GM20431 (cell line): ENCODE measurements around the gene PTPRU.
"Not testable (repeated sequence)": the region's sequence is repeated elsewhere in the genome, so short reads cannot be mapped to it uniquely, and the experiment has no call there.

Experiments
- in situ Hi-C: fragments of 300-500 bp; cut with MseI, MboI; formaldehyde crosslinking; loops from one replicate; pipeline ENCODE4 v1.15.0; 2020; ENCODE audit warnings: low sequenced_read_pairs; ENCODE audit not compliant: unreplicated experiment

The PTPRU gene

GRCh38 chr1:29282135-29282923 lies 46.0 kb downstream of the PTPRU start:
- in situ Hi-C loops = no loop called here

GRCh38 chr1:29282924-29283803 lies 46.8 kb downstream of the PTPRU start:
- in situ Hi-C loops = no loop called here

GRCh38 chr1:29283804-29284195 lies 47.5 kb downstream of the PTPRU start:
- in situ Hi-C loops = no loop called here

- in situ Hi-C loops = no loop called here
These were observed 48.1 kb downstream of the PTPRU start for GRCh38 chr1:29284286-29284960.

GRCh38 chr1:29284961-29285560 lies 48.7 kb downstream of the PTPRU start:
- in situ Hi-C loops = no loop called here

GRCh38 chr1:29285771-29286170 lies 49.4 kb downstream of the PTPRU start:
- in situ Hi-C loops = no loop called here

GRCh38 chr1:29286194-29286767 lies 50.0 kb downstream of the PTPRU start:
- in situ Hi-C loops = no loop called here

- in situ Hi-C loops = no loop called here
These were observed 53.2 kb downstream of the PTPRU start for GRCh38 chr1:29289493-29289892.

GRCh38 chr1:29290414-29290985 lies 54.2 kb downstream of the PTPRU start:
- in situ Hi-C loops = no loop called here

- in situ Hi-C loops = no loop called here
These were observed 55.4 kb downstream of the PTPRU start for GRCh38 chr1:29291756-29292155.

- in situ Hi-C loops = no loop called here
These were observed 56.0 kb downstream of the PTPRU start for GRCh38 chr1:29292344-29292743.

GRCh38 chr1:29297450-29297849 lies 61.1 kb downstream of the PTPRU start:
- in situ Hi-C loops = no loop called here

GRCh38 chr1:29298246-29298645 lies 61.9 kb downstream of the PTPRU start:
- in situ Hi-C loops = no loop called here

- in situ Hi-C loops = no loop called here
These were observed 63.1 kb downstream of the PTPRU start for GRCh38 chr1:29299446-29299845.

GRCh38 chr1:29301732-29302131 lies 65.4 kb downstream of the PTPRU start:
- in situ Hi-C loops = not testable (repeated sequence)

GRCh38 chr1:29303201-29304024 lies 67.1 kb downstream of the PTPRU start:
- in situ Hi-C loops = no loop called here

GRCh38 chr1:29304025-29304684 lies 67.8 kb downstream of the PTPRU start:
- in situ Hi-C loops = no loop called here

- in situ Hi-C loops = no loop called here
These were observed 69.6 kb downstream of the PTPRU start for GRCh38 chr1:29305943-29306342.
